ENCODE data around the gene LRP2.

GRCh38 chr2:169290433-169290832, 71.9 kb downstream of the LRP2 start:
- TF ChIP-seq CTCF (IDR thresholded peaks at IDR 0.05) (no peak), ZFX (IDR thresholded peaks at IDR 0.05; ENCODE audit: borderline replicate concordance) (no peak)

All from 22Rv1 (cell line).